H1 (cell line): ENCODE data around the gene CHCHD6. TPM values are rescaled to one million over a fixed set of nuclear protein-coding genes. Genes with fewer than 3 reads are reported as not detected.

Source experiments
- KDM5A ChIP-seq: fragments of 200-600 bp; IDR thresholded peaks from 2 replicates; pipeline ENCODE4 v1.7.1; 2012; ENCODE audit warnings: mild to moderate bottlenecking, low read length, inconsistent platforms, mixed read lengths
- POLR2A ChIP-seq, 2 experiments: IDR thresholded peaks; 1 replicate in 1 of 2; 2 replicates in 1 of 2; pipeline ENCODE4 v1.6.1; 2011; ENCODE audit warnings: low read depth in 2 of 2, low read length in 2 of 2, mild to moderate bottlenecking in 2 of 2; ENCODE audit errors: control extremely low read depth in 1 of 2
- RAD21 ChIP-seq, 2 experiments: IDR thresholded peaks in 1 of 2; conservative IDR thresholded peaks in 1 of 2; 2 replicates each; pipeline ENCODE4 v1.6.1; 2011; ENCODE audit warnings: low read depth in 2 of 2, low read length in 2 of 2, improper control_type of control experiment in 1 of 2, inconsistent platforms in 1 of 2, mild to moderate bottlenecking in 1 of 2, moderate library complexity in 1 of 2
- SP1 ChIP-seq: IDR thresholded peaks from 2 replicates; pipeline ENCODE4 v1.6.1; 2011; ENCODE audit warnings: low read depth, low read length
- polyA plus RNA-seq, 7 experiments: library from polyadenylated mRNA; depleted of rRNA in 3 of 7; stranded (reverse) in 5 of 7; unstranded in 2 of 7; fragments of >200 nt in 5 of 7; fragments of 200-250 nt in 2 of 7; gene quantifications; 1 replicate in 5 of 7; 2 replicates in 1 of 7; 4 replicates in 1 of 7; pipeline versions ENCODE4 v1.2.1 to v1.2.3, GENCODE V29; 2011 to 2013; ENCODE audit warnings: missing spikeins in 2 of 7, mixed read lengths in 2 of 7
- total RNA-seq: library from RNA; stranded (reverse); fragmentation: NEBNext Ultra II Directional; extraction: Animal tissue kit (Norgen Biotek cat#: 25700); gene quantifications from 2 replicates; pipeline ENCODE4 v1.2.1, GENCODE V29; 2021

Gene CHCHD6
- total and polyA plus RNA-seq, 2 of the 8 experiments (the other 6 are each of a cell fraction or from before 2014, with no cell fraction given): 32.4 to 37.6 TPM

DNA sequence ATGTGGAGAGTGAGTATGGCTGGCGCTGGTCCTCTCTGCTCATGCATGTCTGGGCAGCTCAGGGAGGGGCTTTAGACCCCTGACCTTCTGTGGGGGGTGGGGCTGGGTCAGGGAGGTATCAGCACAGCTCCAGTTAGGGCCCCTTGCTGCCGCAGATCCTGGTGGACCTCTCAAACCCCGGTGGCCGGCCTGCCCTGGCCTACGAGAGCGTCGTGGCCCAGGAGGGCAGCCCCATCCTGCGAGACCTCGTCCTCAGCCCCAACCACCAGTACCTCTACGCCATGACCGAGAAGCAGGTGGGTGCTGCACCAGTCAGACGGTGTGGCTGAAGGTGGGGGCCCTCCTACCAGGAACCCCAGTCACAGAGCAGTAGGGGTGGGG, 299.1 kb downstream of the CHCHD6 start (continued):
- TF ChIP-seq POLR2A (IDR thresholded peaks at IDR 0.05; ENCODE audit: control extremely low read depth in 1 of 2, low read depth in 2 of 2, low read length in 2 of 2) (no peak), KDM5A (no peak), SP1 (no peak), RAD21 (IDR thresholded peaks at IDR 0.05 in 1 of 2, conservative IDR thresholded peaks at IDR 0.05 in 1 of 2; ENCODE audit: low read depth in 2 of 2, low read length in 2 of 2) (no peak)
